HG03066 (cell line): ENCODE results near the gene GRPEL1.
"Not testable (repeated sequence)": the region's sequence is repeated elsewhere in the genome, so short reads cannot be mapped to it uniquely, and the experiment has no call there.

Experiments
- ATAC-seq: cut with Tn5 transposase; IDR thresholded peaks from one replicate; pipeline ENCODE4 v1.9.1; 2021; ENCODE audit warnings: low read depth; ENCODE audit not compliant: unreplicated experiment

The GRPEL1 gene

DNA sequence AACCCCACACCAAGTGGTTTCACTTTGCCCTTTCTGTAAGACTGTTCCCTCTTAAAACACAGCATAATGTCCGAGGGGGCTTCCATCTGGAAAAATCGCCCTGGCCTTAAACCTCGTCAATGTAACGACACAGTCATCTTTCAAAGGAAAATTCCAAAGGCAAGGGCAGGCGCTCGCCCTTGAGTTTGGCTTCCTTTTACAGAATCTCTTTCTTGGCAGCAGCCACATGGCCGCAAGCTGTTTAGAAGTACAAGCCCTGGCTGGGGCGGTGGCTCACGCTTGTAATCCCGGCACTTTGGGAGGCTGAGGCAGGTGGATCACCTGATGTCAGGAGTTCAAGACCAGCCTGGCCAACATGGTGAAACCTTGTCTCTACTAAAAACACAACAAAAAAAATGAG, 27.1 kb upstream of the GRPEL1 start:
- no peak for ATAC-seq

GRCh38 chr4:7092026-7092425, 24.2 kb upstream of the GRPEL1 start:
- ATAC-seq = no peak

- no peak for ATAC-seq
These were observed 21.5 kb upstream of the GRPEL1 start for GRCh38 chr4:7089213-7089986.

- no peak for ATAC-seq
These were observed 19.2 kb upstream of the GRPEL1 start for GRCh38 chr4:7087036-7087435.

DNA sequence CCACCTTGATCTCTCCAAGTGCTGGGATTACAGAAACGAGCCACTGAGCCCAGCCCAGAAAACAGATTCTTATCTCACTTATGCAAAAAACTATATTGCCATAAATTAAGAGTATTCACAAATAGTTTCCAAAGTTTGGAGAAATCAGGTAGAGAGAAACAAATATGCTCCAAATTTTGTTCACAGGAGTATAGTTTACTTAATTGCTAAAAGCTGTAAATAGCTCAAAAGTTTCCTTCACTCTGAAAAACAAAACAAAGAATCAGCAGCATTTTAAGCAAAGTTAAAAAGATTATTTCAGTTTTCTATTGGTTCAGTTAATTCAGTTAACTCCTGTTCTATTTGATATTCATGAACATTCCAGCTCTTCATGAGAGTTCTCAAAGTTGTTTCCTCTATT, 18.5 kb upstream of the GRPEL1 start:
- ATAC-seq = no peak

GRCh38 chr4:7084564-7084961, 16.7 kb upstream of the GRPEL1 start:
- not testable (repeated sequence) for ATAC-seq

DNA sequence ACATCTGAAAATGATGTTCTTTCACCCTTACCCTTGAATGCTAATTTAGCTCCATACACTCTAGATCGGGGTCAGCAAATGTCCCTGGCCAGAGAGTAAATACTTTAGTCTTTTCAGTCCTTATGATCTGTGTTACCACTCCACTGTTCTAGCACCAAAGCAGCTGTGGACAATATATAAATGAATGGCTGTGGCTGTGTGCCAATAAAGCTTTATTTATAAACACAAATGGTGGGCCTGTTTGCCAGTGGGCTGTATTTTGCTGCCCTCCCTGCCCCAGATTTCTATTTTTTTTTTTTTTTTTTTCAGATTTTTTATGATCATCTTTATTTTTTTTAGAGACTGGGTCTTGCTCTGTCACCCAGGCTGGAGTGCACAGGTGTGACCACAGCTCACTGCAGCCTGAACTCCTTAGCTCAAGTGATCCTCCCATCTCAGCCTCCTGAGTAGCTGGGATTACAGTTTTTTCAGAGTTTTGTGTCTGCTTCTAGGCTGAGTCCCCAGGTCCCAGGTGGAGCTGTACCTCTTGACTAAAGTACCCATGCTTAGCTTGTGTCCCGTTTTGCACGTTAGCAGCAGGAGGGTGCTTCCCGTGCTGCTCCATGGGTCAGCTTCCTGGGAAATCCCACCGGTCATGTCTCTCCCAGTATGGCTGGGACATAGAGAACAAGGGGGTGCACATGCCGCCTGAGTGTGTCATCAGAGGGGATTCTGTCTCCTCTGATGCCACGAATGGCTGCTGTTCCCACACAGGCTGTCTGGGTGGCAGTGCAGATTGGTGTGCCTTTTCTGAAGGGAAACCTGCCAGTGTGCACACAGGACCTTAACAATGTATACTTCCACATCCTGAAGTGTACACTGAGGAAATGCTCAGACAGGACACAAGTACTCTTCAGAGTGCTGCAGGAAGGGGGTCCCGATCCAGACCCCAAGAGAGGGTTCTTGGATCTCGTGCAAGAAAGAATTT, 16.0 kb upstream of the GRPEL1 start:
- ATAC-seq = no peak

DNA sequence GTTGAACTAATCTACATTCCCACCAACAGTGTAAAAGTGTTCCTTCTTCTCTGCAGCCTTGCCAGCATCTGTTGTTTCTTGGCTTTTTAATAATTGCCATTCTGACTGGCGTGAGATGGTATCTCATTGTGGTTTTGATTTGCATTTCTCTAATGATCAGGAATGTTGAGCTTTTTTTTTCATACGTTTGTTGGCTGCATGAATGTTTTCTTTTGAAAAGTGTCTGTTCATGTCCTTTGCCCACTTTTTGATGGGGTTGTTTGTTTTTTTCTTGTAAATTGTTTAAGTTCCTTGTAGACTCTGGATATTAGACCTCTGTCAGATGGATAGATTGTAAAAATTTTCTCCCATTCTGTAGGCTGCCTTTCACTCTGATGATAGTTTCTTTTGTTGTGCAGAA, 12.0 kb upstream of the GRPEL1 start:
- not testable (repeated sequence) for ATAC-seq

DNA sequence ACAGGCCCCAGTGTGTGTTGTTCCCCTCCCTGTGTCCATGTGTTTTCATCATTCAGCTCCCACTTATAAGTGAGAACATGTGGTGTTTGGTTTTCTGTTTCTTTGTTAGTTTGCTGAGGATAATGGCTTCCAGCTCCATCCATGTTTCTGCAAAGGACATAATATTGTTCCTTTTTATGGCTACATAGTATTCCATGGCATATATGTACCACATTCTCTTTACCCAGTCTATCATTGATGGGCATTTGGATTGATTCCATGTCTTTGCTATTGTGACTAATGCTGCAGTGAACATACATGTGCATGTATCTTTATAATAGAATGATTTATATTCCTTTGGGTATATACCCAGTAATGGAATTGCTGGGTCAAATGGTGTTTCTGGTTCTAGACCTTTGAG, 11.6 kb upstream of the GRPEL1 start:
- ATAC-seq = not testable (repeated sequence)

DNA sequence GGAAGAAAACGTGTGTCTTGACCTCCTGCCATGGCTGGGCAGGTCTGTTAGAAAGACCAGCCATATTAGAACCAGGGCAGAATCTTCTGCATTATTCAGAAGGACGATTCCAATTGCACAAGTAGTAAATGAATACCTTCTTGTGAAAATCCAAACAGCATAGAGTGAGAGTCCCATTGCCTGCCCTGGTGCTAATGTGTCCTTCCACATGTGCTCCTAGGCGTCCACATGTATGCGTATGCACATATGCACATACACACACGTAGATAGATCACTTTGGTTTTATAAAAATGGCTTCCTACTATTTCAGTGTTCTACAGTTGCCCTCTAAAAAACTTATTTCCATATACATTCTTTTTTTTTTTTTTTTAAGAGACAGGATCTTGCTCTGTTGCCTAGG, 10.2 kb upstream of the GRPEL1 start:
- ATAC-seq = no peak

DNA sequence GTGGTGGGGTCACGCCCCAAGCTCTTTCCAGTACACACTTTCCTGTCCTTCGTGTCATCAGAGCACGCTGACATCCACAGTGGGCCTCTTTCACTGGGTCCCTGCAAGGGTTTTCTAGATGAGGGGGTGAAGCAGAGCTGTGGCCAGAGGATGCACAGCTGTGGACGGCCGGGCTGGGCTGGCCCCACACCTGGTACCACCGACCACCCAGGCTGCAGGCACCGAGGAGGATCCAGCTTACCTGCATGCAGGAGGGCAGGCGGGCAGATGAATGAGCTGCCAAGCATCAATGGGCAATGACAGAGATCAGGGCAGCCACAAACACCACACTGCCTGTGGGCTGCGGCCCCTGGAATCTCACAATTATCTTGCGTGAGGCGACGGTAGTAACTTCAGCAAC, 9.5 kb upstream of the GRPEL1 start:
- no peak for ATAC-seq

DNA sequence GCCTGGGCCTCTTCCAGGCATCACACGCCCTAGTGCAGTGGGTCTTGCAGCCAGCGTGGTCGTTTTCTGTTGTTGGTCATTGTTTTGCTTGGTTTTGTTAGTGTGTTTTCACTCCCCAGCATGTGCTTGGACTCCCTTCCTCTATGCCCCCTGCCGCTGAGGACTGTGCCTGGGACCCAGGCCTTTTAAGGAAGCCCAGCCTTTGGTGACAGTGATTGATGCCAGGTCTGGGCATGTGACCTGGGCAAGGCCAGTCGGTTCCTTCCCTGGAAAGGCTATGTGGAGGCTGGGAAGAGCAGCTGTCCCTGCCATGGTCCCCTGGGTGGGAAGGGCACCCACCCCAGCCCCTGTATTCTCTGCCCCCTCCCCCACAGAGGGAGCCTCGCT, 8.8 kb upstream of the GRPEL1 start:
- no peak for ATAC-seq

- no peak for ATAC-seq
These were observed 8.3 kb upstream of the GRPEL1 start for GRCh38 chr4:7075962-7076695.

- no peak for ATAC-seq
These were observed 6.6 kb upstream of the GRPEL1 start for GRCh38 chr4:7074426-7074825.

GRCh38 chr4:7073526-7074390, 5.9 kb upstream of the GRPEL1 start:
- peak; percentile 51 for ATAC-seq

GRCh38 chr4:7073059-7073458, 5.2 kb upstream of the GRPEL1 start:
- ATAC-seq = no peak

DNA sequence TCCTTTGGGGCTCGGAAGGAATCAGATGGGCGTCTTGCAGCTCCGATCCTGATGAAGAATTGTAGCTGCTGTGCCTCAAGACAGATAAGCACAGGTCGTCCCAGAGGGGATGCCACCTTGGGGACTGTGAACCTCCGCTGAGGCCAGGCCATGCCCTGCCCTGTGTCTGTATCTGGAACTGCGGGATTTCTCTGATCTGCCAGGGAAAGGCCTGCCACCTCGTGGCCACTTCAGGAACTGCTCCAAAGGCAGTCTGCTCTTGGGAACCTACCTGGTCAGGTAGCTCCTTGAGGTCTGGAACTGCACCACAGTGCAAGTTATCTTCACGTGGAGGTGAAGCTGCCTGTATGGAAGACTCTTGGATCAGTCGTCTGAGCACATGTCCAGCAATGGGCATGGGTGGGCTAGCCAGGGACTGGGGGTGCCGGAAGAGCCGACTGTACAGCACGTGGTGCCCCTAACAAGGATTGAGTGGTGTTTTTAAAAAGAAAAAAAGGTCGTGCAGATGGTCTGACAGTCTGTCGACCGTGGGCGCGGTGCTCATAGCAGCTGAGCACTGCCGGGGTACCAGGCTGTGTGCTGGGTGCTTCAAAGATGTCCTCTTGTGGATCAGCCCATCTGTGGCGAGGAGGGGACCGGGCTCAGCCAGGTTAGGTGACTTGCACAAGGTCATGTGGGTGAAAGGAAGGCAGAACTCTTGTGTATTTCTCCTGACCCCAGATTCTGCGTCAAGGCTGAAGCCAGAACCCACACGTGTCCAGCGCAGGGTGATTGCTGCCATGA, 3.1 kb upstream of the GRPEL1 start:
- no peak for ATAC-seq

- ATAC-seq = no peak
These were observed 1.0 kb upstream of the GRPEL1 start for GRCh38 chr4:7068883-7069282.

DNA sequence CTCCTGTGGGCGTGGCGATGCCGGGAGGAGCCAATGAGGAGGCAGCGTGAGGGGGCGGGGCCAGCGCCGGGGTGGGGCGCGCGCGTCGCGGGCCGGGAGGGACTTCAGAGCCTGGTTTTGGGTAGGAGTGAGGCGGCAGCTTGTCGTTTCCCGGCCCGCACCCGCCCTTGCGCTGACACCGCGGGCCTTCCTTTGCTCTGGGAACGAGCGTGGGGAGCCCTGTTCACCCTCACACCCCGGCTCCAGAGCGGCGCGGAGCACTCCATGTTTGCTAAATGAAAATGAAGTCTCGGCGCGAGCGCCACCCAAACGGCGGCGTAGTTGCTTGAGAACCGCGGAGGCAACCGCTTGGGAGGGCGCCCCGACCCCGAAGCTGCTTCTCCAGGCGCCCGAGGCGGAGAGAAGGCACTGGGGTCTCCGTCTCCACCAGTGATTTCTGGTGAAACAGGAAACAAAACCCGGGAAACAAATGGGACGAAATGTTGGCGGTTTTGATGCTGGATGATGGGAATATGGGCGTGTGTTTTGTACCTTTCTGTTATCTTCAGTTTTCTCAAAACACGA, 497 bp upstream of the GRPEL1 start:
- peak; percentile 21 for ATAC-seq
